ENCODE results near the gene PDCD6IP.

The PDCD6IP gene

DNA sequence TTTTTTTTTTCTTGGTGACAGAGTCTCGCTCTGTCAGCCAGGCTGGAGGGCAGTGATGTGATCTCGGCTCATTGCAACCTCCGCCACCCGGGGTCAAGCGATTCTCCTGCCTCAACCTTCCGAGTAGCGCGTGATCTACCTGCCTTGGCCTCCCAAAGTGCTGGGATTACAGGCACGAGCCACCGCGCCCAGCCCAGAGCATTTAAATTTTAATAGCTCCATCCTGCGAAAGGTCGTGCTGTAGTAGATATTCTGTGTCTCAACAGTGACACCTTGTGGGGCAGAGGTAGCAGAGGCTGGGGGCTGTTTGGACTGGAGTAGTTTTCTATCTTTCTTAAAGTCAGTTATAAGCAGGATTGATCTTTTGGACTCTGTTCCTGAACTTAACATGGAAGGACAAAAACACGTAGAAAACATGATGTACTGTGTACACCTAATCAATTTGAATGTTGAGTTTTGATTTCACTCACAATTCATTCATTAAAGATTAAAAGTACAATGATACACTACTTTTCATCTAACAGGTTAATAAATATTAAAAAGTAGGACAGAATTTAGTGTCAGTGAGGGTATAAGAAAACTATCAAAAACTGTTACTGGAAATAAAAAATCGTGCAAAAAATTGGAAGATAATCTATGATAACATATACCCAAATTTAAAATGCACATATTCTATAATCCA, 11.0 kb upstream of the PDCD6IP start:
- TF ChIP-seq, protein P1, sequence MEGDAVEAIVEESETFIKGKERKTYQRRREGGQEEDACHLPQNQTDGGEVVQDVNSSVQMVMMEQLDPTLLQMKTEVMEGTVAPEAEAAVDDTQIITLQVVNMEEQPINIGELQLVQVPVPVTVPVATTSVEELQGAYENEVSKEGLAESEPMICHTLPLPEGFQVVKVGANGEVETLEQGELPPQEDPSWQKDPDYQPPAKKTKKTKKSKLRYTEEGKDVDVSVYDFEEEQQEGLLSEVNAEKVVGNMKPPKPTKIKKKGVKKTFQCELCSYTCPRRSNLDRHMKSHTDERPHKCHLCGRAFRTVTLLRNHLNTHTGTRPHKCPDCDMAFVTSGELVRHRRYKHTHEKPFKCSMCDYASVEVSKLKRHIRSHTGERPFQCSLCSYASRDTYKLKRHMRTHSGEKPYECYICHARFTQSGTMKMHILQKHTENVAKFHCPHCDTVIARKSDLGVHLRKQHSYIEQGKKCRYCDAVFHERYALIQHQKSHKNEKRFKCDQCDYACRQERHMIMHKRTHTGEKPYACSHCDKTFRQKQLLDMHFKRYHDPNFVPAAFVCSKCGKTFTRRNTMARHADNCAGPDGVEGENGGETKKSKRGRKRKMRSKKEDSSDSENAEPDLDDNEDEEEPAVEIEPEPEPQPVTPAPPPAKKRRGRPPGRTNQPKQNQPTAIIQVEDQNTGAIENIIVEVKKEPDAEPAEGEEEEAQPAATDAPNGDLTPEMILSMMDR (conservative IDR thresholded peaks at IDR 0.05), result peak; percentile 89
- TF ChIP-seq ZFX (IDR thresholded peaks at IDR 0.05), result no peak
- H3K27ac ChIP-seq, result no peak overlapping the region

GRCh38 chr3:33789183-33789954, 9.1 kb upstream of the PDCD6IP start:
- no peak for TF ChIP-seq ZFX (IDR thresholded peaks at IDR 0.05)
- TF ChIP-seq, protein P1 (conservative IDR thresholded peaks at IDR 0.05), result no peak
- H3K27ac ChIP-seq, result no peak overlapping the region

DNA sequence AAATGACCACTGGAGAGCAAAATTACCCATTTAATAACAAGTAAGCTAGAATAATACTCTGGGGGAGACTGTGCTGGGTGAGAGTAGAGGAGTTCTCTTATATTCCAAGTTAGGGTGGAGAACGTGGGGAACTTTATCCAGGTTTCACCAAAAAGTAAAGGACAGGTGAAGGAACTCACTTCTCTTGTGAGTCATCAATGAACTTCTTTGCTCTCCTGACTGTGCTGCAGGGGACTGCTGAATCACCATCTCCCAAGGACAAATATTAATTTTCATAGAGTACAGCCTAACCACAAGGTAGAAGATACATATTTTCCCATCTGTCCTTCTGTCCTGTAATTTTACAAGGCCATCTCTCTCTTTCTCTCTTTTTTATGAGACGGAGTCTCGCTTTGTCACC, 8.3 kb upstream of the PDCD6IP start:
- TF ChIP-seq, protein P1 (conservative IDR thresholded peaks at IDR 0.05), result no peak
- no peak for TF ChIP-seq ZFX (IDR thresholded peaks at IDR 0.05)
- H3K27ac ChIP-seq, result no peak overlapping the region

- TF ChIP-seq, protein P1 (conservative IDR thresholded peaks at IDR 0.05), result no peak
- no peak for TF ChIP-seq ZFX (IDR thresholded peaks at IDR 0.05)
- no peak overlapping the region for H3K27ac ChIP-seq
Observed at GRCh38 chr3:33791477-33792166, 6.8 kb upstream of the PDCD6IP start.

GRCh38 chr3:33792167-33792892, 6.1 kb upstream of the PDCD6IP start:
- TF ChIP-seq ZFX (IDR thresholded peaks at IDR 0.05), result no peak
- TF ChIP-seq, protein P1 (conservative IDR thresholded peaks at IDR 0.05), result no peak
- no peak overlapping the region for H3K27ac ChIP-seq

DNA sequence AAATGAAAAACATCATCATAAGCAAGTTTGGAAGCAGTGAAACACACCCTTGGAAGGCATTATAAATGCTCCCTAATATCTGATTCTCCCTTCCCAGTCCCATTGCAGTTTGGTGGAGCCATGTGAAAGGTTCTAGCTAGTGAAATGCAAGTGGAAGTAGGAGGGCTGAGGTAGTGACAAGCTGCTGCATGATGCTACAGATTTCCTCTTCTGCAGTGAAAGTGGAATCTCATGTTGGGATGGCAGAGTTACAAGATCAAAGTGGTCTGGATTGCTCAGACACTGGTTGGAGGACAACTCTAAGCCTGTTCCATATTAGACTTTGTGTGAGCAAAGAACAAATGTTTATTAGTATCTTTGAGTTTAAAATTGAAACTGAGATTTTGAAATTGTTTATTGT, 3.3 kb upstream of the PDCD6IP start:
- no peak overlapping the region for H3K27ac ChIP-seq
- TF ChIP-seq ZFX (IDR thresholded peaks at IDR 0.05), result no peak
- TF ChIP-seq, protein P1 (conservative IDR thresholded peaks at IDR 0.05), result no peak
